Thyroid gland (tissue), 4 donors: ENCODE measurements around the gene WIPI1. TPM values are rescaled to one million over a fixed set of nuclear protein-coding genes. Genes with fewer than 3 reads are reported as not detected.
"Not testable (repeated sequence)": the region's sequence is repeated elsewhere in the genome, so short reads cannot be mapped to it uniquely, and the experiment has no call there.

Source experiments
- DNase-seq, 2 donors: peaks; one replicate each; pipeline ENCODE4 v3.0.0-alpha.2; 2019
- H3K27ac ChIP-seq, 3 donors: fragments of 200-600 bp; sonication (generic); 1 replicate in 2 of 3; 2 replicates in 1 of 3; pipeline ENCODE4 v1.5.1; 2016 to 2019; ENCODE audit warnings: mild to moderate bottlenecking in 1 of 3, moderate library complexity in 1 of 3
- H3K27me3 ChIP-seq: fragments of 200-600 bp; sonication (generic); one replicate; pipeline ENCODE4 v1.5.1; 2019
- H3K36me3 ChIP-seq, 2 donors: fragments of 200-600 bp; sonication (generic); one replicate each; pipeline ENCODE4 v1.5.1; 2016 to 2019
- H3K4me1 ChIP-seq, 2 donors: fragments of 200-600 bp; sonication (generic); one replicate each; pipeline ENCODE4 v1.5.1; 2017 to 2019
- H3K4me3 ChIP-seq, 3 donors: fragments of 200-600 bp; sonication (generic); replicated peaks in 1 of 3; 1 replicate in 2 of 3; 2 replicates in 1 of 3; pipeline ENCODE4 v1.5.1; 2016; ENCODE audit warnings: mild to moderate bottlenecking in 1 of 3
- H3K9me3 ChIP-seq: fragments of 200-600 bp; sonication (generic); one replicate; pipeline ENCODE4 v1.5.1; 2017
- POLR2A ChIP-seq, 2 donors: fragments of 450-650 bp; IDR thresholded peaks; one replicate each; pipeline ENCODE4 v1.6.1; 2017; ENCODE audit warnings: antibody characterized with exemption in 2 of 2, mild to moderate bottlenecking in 2 of 2, moderate library complexity in 1 of 2
- whole genome bisulfite sequencing, 2 donors: methylation state at CpG; one replicate each; pipeline ENCODE4 v1.1.5; 2017; 5-methylcytosine and 5-hydroxymethylcytosine counted together
- intact Hi-C: fragments of 100-400 bp; cut with DNase I; formaldehyde crosslinking; loops from one replicate; pipeline ENCODE4 v1.15.1; 2023
- microRNA counts, 2 donors: library from miRNA; unstranded; fragments of <30 nt; microRNA quantifications; one replicate each; lab custom pipeline; 2016 to 2017
- microRNA-seq: library from miRNA; unstranded; fragments of <30 nt; microRNA quantifications from one replicate; pipeline ENCODE4, GENCODE V29; 2016
- small RNA-seq: library from RNA; depleted of rRNA; stranded (forward); fragments of <200 nt; gene quantifications from one replicate; pipeline ENCODE3, GENCODE V24; 2016
- total RNA-seq, 4 donors: library from RNA; depleted of rRNA; stranded (reverse); fragments of >200 nt; gene quantifications; one replicate each; pipeline ENCODE4 v1.2.3, GENCODE V29; 2016
- TF ChIP-seq, protein P1 (sequence below), 6 experiments: fragments of 200-600 bp in 3 of 6; fragments of 450-650 bp in 3 of 6; sonication (generic) in 3 of 6; IDR thresholded peaks; one replicate each; pipeline ENCODE4 v1.5.1; 2016 to 2019; ENCODE audit warnings: antibody characterized with exemption in 6 of 6, mild to moderate bottlenecking in 2 of 6, inconsistent platforms in 1 of 6, moderate library complexity in 1 of 6

WIPI1 gene
- total RNA-seq, 4 donors from 2014 or later, result 50.0 to 89.8 (median 78.4) TPM

DNA sequence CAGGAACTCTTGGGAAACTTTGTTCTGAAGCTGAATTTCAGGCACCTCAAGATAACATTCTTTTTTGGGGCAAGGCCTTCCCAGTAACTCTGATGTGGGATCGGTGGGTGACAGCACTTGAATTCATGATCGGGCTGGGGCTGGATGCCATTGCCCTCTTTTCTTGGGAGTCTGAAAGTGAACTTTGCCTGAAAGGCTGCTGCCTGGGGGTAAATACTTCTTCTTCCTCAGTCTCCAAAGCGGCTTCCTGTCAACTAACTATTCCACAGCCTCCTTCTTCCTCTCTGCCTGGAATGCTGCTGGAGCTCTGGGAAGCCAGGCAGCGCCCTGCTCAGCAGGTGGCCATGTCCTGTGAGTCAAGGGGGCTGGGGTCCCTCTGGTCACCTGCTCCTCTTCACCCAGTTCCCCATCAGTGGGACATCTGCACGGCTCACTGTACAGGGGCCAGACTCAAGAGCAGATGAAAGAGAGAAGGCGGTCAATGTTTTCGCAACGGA lies 79.5 kb downstream of the WIPI1 start:
- H3K36me3 ChIP-seq, result no peaks in the 10 kb centered on the region
- DNase-seq, result no peak
- no peak overlapping the region for H3K4me3 ChIP-seq
- H3K9me3 ChIP-seq, result no peaks in the 10 kb centered on the region
- no peak for TF ChIP-seq POLR2A (IDR thresholded peaks at IDR 0.05)
- TF ChIP-seq, protein P1, sequence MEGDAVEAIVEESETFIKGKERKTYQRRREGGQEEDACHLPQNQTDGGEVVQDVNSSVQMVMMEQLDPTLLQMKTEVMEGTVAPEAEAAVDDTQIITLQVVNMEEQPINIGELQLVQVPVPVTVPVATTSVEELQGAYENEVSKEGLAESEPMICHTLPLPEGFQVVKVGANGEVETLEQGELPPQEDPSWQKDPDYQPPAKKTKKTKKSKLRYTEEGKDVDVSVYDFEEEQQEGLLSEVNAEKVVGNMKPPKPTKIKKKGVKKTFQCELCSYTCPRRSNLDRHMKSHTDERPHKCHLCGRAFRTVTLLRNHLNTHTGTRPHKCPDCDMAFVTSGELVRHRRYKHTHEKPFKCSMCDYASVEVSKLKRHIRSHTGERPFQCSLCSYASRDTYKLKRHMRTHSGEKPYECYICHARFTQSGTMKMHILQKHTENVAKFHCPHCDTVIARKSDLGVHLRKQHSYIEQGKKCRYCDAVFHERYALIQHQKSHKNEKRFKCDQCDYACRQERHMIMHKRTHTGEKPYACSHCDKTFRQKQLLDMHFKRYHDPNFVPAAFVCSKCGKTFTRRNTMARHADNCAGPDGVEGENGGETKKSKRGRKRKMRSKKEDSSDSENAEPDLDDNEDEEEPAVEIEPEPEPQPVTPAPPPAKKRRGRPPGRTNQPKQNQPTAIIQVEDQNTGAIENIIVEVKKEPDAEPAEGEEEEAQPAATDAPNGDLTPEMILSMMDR (IDR thresholded peaks at IDR 0.05), result no peak
- intact Hi-C loops, result no loop called here
- peaks cover 0 to 18% of the 10 kb centered on the region in 2 donors for H3K4me1 ChIP-seq
- WGBS, 2 donors, result 59 to 77% methylated on average over 7 to 8 of the region's 8 CpGs
- no peaks in the 10 kb centered on the region for H3K27me3 ChIP-seq
- H3K27ac ChIP-seq, result peak overlapping the region; percentile 70 to 85 (median 82)

GRCh38 chr17:68376178-68376577 lies 81.1 kb downstream of the WIPI1 start:
- not testable (repeated sequence) for H3K4me3 ChIP-seq, H3K27ac ChIP-seq
- 96 to 98% methylated on average over 2 of the region's 2 CpGs for WGBS, 2 donors

DNA sequence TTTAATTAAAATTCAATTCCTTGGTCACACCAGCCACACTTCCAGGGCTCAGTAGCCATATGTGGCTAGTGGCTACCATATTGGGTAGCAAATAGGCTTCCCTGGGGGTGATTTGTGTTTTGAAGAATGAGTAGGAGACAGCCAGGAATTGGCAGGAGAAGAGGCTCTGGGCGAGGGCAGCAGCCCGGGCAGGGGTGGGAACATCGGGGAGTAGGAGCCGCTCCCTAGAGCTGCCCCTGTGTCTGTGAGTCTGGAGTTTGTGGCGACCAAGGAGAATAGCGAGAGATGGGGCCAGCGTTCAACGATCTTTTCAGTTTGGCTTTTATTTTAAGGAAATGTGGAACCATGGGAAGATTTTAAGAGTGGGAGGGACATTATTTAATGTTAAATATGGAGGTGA lies 81.7 kb downstream of the WIPI1 start:
- WGBS, 2 donors, result 96 to 97% methylated on average over 8 of the region's 8 CpGs
- H3K9me3 ChIP-seq, result no peaks in the 10 kb centered on the region
- no peak overlapping the region for H3K27ac ChIP-seq
- no peak for TF ChIP-seq POLR2A (IDR thresholded peaks at IDR 0.05)
- TF ChIP-seq, protein P1 (IDR thresholded peaks at IDR 0.05), result no peak
- H3K36me3 ChIP-seq, result no peaks in the 10 kb centered on the region
- no peak overlapping the region for H3K4me3 ChIP-seq
- intact Hi-C loops, result no loop called here
- no peaks in the 10 kb centered on the region for H3K27me3 ChIP-seq
- H3K4me1 ChIP-seq, result peaks cover 0 to 18% of the 10 kb centered on the region in 2 donors
- DNase-seq, result no peak

More at GRCh38 chr17:68376178-68376577, 81.1 kb downstream of the WIPI1 start:
- H3K4me1 ChIP-seq, result peaks cover 0 to 18% of the 10 kb centered on the region in 2 donors
- DNase-seq, H3K9me3 ChIP-seq, H3K27me3 ChIP-seq, intact Hi-C loops, H3K36me3 ChIP-seq: not testable (repeated sequence)

MicroRNAs within 50 kb of the gene (microRNA counts, 767-probe panel; counts per million panel counts)
- 0 counts per million in 2 donors for microRNA hsa-miR-635 (lab: Ali Mortazavi, UCI)

Small RNA genes lying within 50 kb of the gene (microRNA-seq; reads per million reads assigned to microRNA genes)
- not detected for gene MIR635

Small RNA genes lying within 50 kb of the gene (small RNA-seq; reads per million reads assigned to genes)
- not detected for gene MIR635

Other genes with a start within 250 kb of the WIPI1 start
- 10 to 100 TPM; 25.0 to 72.1 (median 63.1) TPM for gene AMZ2, start 209.5 kb downstream of the WIPI1 start, total RNA-seq
- 1 to 10 TPM in 1 of 4 donors, under 1 TPM in 3; 0.13 to 1.8 (median 0.46) TPM for gene SLC16A6, start 166.4 kb downstream of the WIPI1 start, total RNA-seq
- gene ARSG, start 166.0 kb downstream of the WIPI1 start, total RNA-seq, result 10 to 100 TPM in 3 of 4 donors, 1 to 10 TPM in 1; 9.1 to 28.3 (median 18.1) TPM
- 100 to 1,000 TPM; 367 to 431 (median 417) TPM for gene PRKAR1A, start 54.9 kb upstream of the WIPI1 start, total RNA-seq
- gene FAM20A, start 143.9 kb upstream of the WIPI1 start, total RNA-seq, result 10 to 100 TPM in 2 of 4 donors, 1 to 10 TPM in 2; 7.6 to 20.8 (median 14.1) TPM